Mucosa of descending colon (tissue), 3 donors: ENCODE measurements around the gene SLC4A7. TPM values are rescaled to one million over a fixed set of nuclear protein-coding genes. Genes with fewer than 3 reads are reported as not detected.

Experiments
- ATAC-seq: fragments of 200-7000 bp; cut with Tn5 transposase; one replicate; pipeline ENCODE4 v1.9.1; 2020; ENCODE audit warnings: mild to moderate bottlenecking, moderate library complexity
- DNase-seq, 3 donors: peaks; one replicate each; pipeline ENCODE4 v3.0.0-alpha.2; 2020
- H3K36me3 ChIP-seq: fragments of 200-600 bp; one replicate; pipeline ENCODE4 v1.8.0; 2021; ENCODE audit warnings: low read depth, mild to moderate bottlenecking
- H3K4me1 ChIP-seq: fragments of 200-600 bp; one replicate; pipeline ENCODE4 v1.8.0; 2021; ENCODE audit warnings: low read depth, mild to moderate bottlenecking
- H3K4me3 ChIP-seq: fragments of 200-600 bp; one replicate; pipeline ENCODE4 v1.8.0; 2021; ENCODE audit warnings: mild to moderate bottlenecking
- H3K9me3 ChIP-seq: fragments of 200-600 bp; one replicate; pipeline ENCODE4 v1.8.0; 2021; ENCODE audit warnings: mild to moderate bottlenecking
- CTCF ChIP-seq: fragments of 200-600 bp; IDR thresholded peaks from one replicate; pipeline ENCODE4 v1.8.0; 2022; ENCODE audit warnings: antibody characterized with exemption, mild to moderate bottlenecking
- intact Hi-C, 2 donors: fragments of 100-400 bp; cut with DNase I in 1 of 2; cut with micrococcal nuclease in 1 of 2; formaldehyde crosslinking; loops; one replicate each; pipeline versions ENCODE4 v1.11.0 to v1.11.1; 2022; cut with DNase I, micrococcal nuclease
- total RNA-seq, 3 donors: library from RNA; stranded (reverse); fragmentation: NEBNext Ultra II Directional in 2 of 3; extraction: Animal tissue kit (Norgen Biotek cat#: 25700) in 2 of 3; gene quantifications; one replicate each; pipeline versions ENCODE4 v1.2.1 to v1.2.4, GENCODE V29; 2021 to 2023
- donor health status: DM: no; HTN: no; CAD: no; lungs with moderate emphysema.
- donor health status: DM: no; HTN: no; CAD: no.
- donor health status: DM: no; HTN: yes; CAD: no.

SLC4A7 gene
- total RNA-seq, 3 donors from 2014 or later, result 21.2 to 43.3 (median 22.7) TPM

- H3K4me3 ChIP-seq, result no peak overlapping the region
- no peaks in the 10 kb centered on the region for H3K36me3 ChIP-seq
- no peaks in the 10 kb centered on the region for H3K9me3 ChIP-seq
- ATAC-seq, result no peak
- no peak for TF ChIP-seq CTCF
- intact Hi-C loops, result no loop called here
- H3K4me1 ChIP-seq, result no peaks in the 10 kb centered on the region
- DNase-seq, result no peak
These were observed 29.3 kb downstream of the SLC4A7 start for GRCh38 chr3:27454914-27455313.

GRCh38 chr3:27454461-27454860 is 29.7 kb downstream of the SLC4A7 start:
- DNase-seq, result no peak
- H3K4me1 ChIP-seq, result no peaks in the 10 kb centered on the region
- TF ChIP-seq CTCF, result no peak

GRCh38 chr3:27452368-27453090 is 31.7 kb downstream of the SLC4A7 start:
- H3K4me3 ChIP-seq, result no peak overlapping the region
- no peaks in the 10 kb centered on the region for H3K9me3 ChIP-seq
- H3K4me1 ChIP-seq, result no peaks in the 10 kb centered on the region
- intact Hi-C loops, result no loop called here
- ATAC-seq (no peak), DNase-seq (no peak)
- TF ChIP-seq CTCF, result no peak
- no peaks in the 10 kb centered on the region for H3K36me3 ChIP-seq

More at GRCh38 chr3:27454461-27454860, 29.7 kb downstream of the SLC4A7 start:
- ATAC-seq, result no peak
- Histone ChIP-seq H3K36me3 (no peaks in the 10 kb centered on the region), H3K9me3 (no peaks in the 10 kb centered on the region), H3K4me3 (no peak overlapping the region)
- intact Hi-C loops, result no loop called here

- no peak for ATAC-seq
- no peak for DNase-seq
- H3K4me3 ChIP-seq, result no peak overlapping the region
- no peaks in the 10 kb centered on the region for H3K4me1 ChIP-seq
- no peak for TF ChIP-seq CTCF
- no peaks in the 10 kb centered on the region for H3K9me3 ChIP-seq
- intact Hi-C loops, result no loop called here
- H3K36me3 ChIP-seq, result no peaks in the 10 kb centered on the region
These were observed 32.3 kb downstream of the SLC4A7 start for GRCh38 chr3:27451842-27452241.

- H3K4me1 ChIP-seq, result no peaks in the 10 kb centered on the region
- TF ChIP-seq CTCF, result no peak
- H3K36me3 ChIP-seq, result no peaks in the 10 kb centered on the region
- intact Hi-C loops, result no loop called here
- H3K4me3 ChIP-seq, result no peak overlapping the region
- DNase-seq (no peak), ATAC-seq (no peak)
- H3K9me3 ChIP-seq, result no peaks in the 10 kb centered on the region
These were observed 32.9 kb downstream of the SLC4A7 start for GRCh38 chr3:27451251-27451650.
